Measurements from ENCODE around the gene TEAD2. TPM values are rescaled to one million over a fixed set of nuclear protein-coding genes. Genes with fewer than 3 reads are reported as not detected.
"Not testable (repeated sequence)": the region's sequence is repeated elsewhere in the genome, so short reads cannot be mapped to it uniquely, and the experiment has no call there.

TEAD2 gene
- total RNA-seq, 2 experiments from 2014 or later = not detected

- ATAC-seq (peak; percentile 80), DNase-seq (peak; percentile 80)
- intact Hi-C loops (cut with DNase I, micrococcal nuclease) = loop anchor here (1.0 to 10.0 kb wide), 6 partner anchors 57 to 619 kb away; partner anchors contain the start of genes C19orf73 (in 1 of the 2), KASH5 (in 1 of the 2), PPFIA3 (in 1 of the 2) and PPP1R15A (in 1 of the 2)
- H3K9me3 Mint-ChIP-seq (ENCODE audit: low read depth) = no peaks in the 10 kb centered on the region
- H3K36me3 Mint-ChIP-seq (ENCODE audit: low read depth) = peaks cover 13% of the 10 kb centered on the region
- peaks cover 81% of the 10 kb centered on the region for H3K4me1 Mint-ChIP-seq
- ChIA-PET POLR2A (interaction anchor here (0.7 kb wide), 1 partner anchor 203 kb away, joined by 3 read pairs; no protein-coding TSS in a partner anchor), CTCF (interaction anchor here (0.8 to 1.7 kb wide), 5 partner anchors 9 to 145 kb away, joined by 3 to 6 read pairs (median 3); no protein-coding TSS in a partner anchor)
- H3K27me3 Mint-ChIP-seq = no peaks in the 10 kb centered on the region
- H3K27ac Mint-ChIP-seq = peak overlapping the region; percentile 75
- peak overlapping the region; percentile 33 for H3K4me3 Mint-ChIP-seq
These were observed 30.6 kb downstream of the TEAD2 start for GRCh38 chr19:49331616-49332055.

- ChIA-PET POLR2A (interaction anchor here (0.7 kb wide), 1 partner anchor 203 kb away, joined by 3 read pairs; no protein-coding TSS in a partner anchor), CTCF (interaction anchor here (0.8 to 1.7 kb wide), 5 partner anchors 9 to 145 kb away, joined by 3 to 6 read pairs (median 3); no protein-coding TSS in a partner anchor)
- H3K27me3 Mint-ChIP-seq; H3K36me3 Mint-ChIP-seq (ENCODE audit: low read depth); DNase-seq; H3K9me3 Mint-ChIP-seq (ENCODE audit: low read depth); ATAC-seq: not testable (repeated sequence)
- intact Hi-C loops (cut with DNase I, micrococcal nuclease) = loop anchor here (1.0 to 10.0 kb wide), 6 partner anchors 57 to 619 kb away; partner anchors contain the start of genes C19orf73 (in 1 of the 2), KASH5 (in 1 of the 2), PPFIA3 (in 1 of the 2) and PPP1R15A (in 1 of the 2)
- Mint-ChIP-seq H3K4me1 (peaks cover 77% of the 10 kb centered on the region), H3K4me3 (peak overlapping the region; percentile 33), H3K27ac (peak overlapping the region; percentile 75)
These were observed 31.0 kb downstream of the TEAD2 start for GRCh38 chr19:49331187-49331586.

- H3K4me3 Mint-ChIP-seq = no peak overlapping the region
- POLR2A ChIA-PET = interaction anchor here (0.6 kb wide), 1 partner anchor 480 kb away, joined by 3 read pairs; no protein-coding TSS in a partner anchor
- no peak for ATAC-seq
- intact Hi-C loops (cut with DNase I, micrococcal nuclease) = loop anchor here in 1 of 2 experiments (1.0 kb wide), 1 partner anchor 102 kb away; no protein-coding TSS in a partner anchor
- H3K9me3 Mint-ChIP-seq (ENCODE audit: low read depth) = no peaks in the 10 kb centered on the region
- peaks cover 59% of the 10 kb centered on the region for H3K4me1 Mint-ChIP-seq
- CTCF ChIA-PET = interaction anchor here (0.7 kb wide), 1 partner anchor 103 kb away, joined by 3 read pairs; no protein-coding TSS in a partner anchor
- H3K36me3 Mint-ChIP-seq (ENCODE audit: low read depth) = peaks cover 5% of the 10 kb centered on the region
- H3K27me3 Mint-ChIP-seq = no peaks in the 10 kb centered on the region
- no peak for DNase-seq
- no peak overlapping the region for H3K27ac Mint-ChIP-seq
These were observed 33.5 kb downstream of the TEAD2 start for GRCh38 chr19:49328741-49329140.

DNA sequence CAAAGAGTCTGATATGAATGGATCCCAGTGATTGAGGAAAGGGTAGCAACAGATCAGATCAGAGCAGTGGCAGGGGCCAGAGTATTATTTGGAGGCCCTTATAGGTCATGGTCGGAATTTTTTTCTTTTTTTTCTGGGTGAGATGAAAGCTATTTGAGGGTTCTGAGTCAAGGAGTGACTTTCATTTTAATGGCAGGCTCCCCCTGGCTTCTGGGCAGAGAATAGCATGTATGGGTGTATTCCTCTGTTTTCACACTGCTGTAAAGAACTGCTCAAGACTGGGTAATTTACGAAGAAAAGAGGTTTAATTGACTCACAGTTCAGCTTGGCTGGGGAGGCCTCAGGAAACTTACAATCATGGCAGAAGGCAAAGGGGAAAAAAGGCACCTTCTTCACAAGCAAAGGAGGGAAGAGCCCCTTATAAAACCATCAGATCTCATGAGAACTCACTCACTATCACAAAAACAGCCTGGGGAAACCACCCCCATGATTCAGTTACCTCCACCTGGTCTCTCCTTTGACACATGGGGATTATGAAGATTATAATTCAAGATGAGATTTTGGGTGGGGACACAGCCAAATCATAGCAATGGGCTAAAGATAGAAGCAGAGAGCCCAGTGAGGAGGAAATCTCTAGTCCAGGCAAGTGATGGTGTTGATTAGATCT, 34.2 kb downstream of the TEAD2 start:
- no peaks in the 10 kb centered on the region for H3K9me3 Mint-ChIP-seq (ENCODE audit: low read depth)
- no peaks in the 10 kb centered on the region for H3K27me3 Mint-ChIP-seq
- peaks cover 51% of the 10 kb centered on the region for H3K4me1 Mint-ChIP-seq
- peak overlapping the region; percentile 69 for H3K27ac Mint-ChIP-seq
- no peak overlapping the region for H3K4me3 Mint-ChIP-seq
- peaks cover 5% of the 10 kb centered on the region for H3K36me3 Mint-ChIP-seq (ENCODE audit: low read depth)
- ChIA-PET CTCF (interaction anchor here (0.7 to 1.6 kb wide), 10 partner anchors 9 to 65 kb away, joined by 3 to 5 read pairs (median 4); no protein-coding TSS in a partner anchor), POLR2A (interaction anchor here (0.6 kb wide), 1 partner anchor 9 kb away, joined by 5 read pairs; no protein-coding TSS in a partner anchor)
- DNase-seq (peak; percentile 75), ATAC-seq (peak; percentile 27)
- intact Hi-C loops (cut with DNase I, micrococcal nuclease) = loop anchor here in 1 of 2 experiments (1.0 kb wide), 1 partner anchor 102 kb away; no protein-coding TSS in a partner anchor

GRCh38 chr19:49326165-49326704, 36.0 kb downstream of the TEAD2 start:
- Mint-ChIP-seq H3K36me3 (ENCODE audit: low read depth) (peaks cover 8% of the 10 kb centered on the region), H3K4me3 (no peak overlapping the region), H3K27ac (no peak overlapping the region), H3K9me3 (ENCODE audit: low read depth) (no peaks in the 10 kb centered on the region), H3K4me1 (peaks cover 34% of the 10 kb centered on the region), H3K27me3 (no peaks in the 10 kb centered on the region)
- no peak for ATAC-seq
- CTCF ChIA-PET = interaction anchor here (0.8 kb wide), 1 partner anchor 8 kb away, joined by 3 read pairs; no protein-coding TSS in a partner anchor
- POLR2A ChIA-PET = no interaction called here
- no peak for DNase-seq
- intact Hi-C loops (cut with DNase I, micrococcal nuclease) = no loop called here

DNA sequence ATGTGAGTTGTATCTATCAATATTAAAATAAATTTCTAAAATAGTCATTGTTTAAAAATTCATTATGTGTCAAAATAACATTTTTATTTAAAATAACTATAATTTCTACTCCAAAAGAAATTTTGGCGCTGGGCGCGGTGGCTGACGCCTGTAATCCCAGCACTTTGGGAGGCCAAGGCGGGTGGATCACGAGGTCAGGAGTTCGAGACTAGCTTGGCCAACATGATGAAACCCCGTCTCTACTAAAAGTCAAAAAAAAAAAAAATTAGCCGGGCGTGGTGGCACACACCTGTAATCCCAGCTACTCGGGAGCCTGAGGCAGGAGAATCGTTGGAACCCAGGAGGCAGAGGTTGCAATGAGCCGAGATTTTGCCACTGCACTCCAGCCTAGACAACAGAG, 36.5 kb downstream of the TEAD2 start:
- DNase-seq; H3K27me3 Mint-ChIP-seq; H3K36me3 Mint-ChIP-seq (ENCODE audit: low read depth); H3K27ac Mint-ChIP-seq; POLR2A ChIA-PET; intact Hi-C loops (cut with DNase I, micrococcal nuclease); ATAC-seq; H3K4me3 Mint-ChIP-seq; H3K9me3 Mint-ChIP-seq (ENCODE audit: low read depth): not testable (repeated sequence)
- CTCF ChIA-PET = interaction anchor here (0.8 kb wide), 1 partner anchor 8 kb away, joined by 3 read pairs; no protein-coding TSS in a partner anchor
- H3K4me1 Mint-ChIP-seq = peaks cover 29% of the 10 kb centered on the region

DNA sequence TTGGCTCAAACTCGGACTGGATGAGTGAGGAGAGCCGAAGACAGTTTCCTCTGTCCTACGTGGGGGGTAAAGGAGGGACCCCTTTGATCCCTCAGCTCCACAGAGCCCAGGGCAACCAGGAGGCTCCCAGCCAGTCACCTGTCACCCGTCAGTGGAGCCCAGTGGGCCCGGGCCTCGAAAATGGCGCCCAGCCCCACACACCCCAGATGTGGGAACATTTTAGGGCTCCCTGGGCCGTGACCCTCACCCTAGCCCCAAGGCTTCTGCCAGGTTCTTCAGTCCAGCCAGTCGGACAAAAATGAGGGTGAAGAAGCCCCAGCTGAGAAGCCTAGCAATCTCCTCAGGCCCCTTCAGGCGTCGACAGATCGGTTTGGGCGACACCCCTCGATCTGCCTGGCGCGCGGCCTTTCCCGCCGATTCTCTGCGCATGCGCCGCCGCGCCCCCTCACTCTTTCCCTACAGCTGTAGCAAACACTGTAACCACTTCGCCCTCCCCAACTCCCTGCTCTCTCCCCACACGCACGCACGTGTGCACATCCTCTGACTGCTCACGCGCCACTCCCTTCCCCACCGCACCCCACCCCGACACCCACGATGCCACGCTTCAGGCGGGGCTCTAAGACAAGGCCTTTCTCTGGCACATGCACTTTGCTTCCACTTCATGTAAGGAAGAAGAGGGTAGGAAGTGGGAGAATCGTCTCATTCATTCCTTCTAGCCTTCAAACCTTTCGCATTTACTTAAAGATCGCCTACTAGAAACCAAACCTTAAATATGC, 37.2 kb downstream of the TEAD2 start, which contains the start of gene SLC6A16:
TSS of gene SLC6A16 (minus strand) at position 391 of the 776 bp plus-strand sequence. CDS start 13,844 bp downstream, outside the sequence.
- H3K4me1 Mint-ChIP-seq = peaks cover 23% of the 10 kb centered on the region
- no peak within 1 kb of the TSS for H3K27ac Mint-ChIP-seq
- DNase-seq = no peak
- ATAC-seq = no peak
- ChIA-PET CTCF (interaction anchor here (0.6 kb wide), 1 partner anchor 9 kb away, joined by 3 read pairs; no protein-coding TSS in a partner anchor), POLR2A (no interaction called here)
- no peaks in the 10 kb centered on the region for H3K9me3 Mint-ChIP-seq (ENCODE audit: low read depth)
- H3K27me3 Mint-ChIP-seq = no peaks in the 10 kb centered on the region
- peaks cover 4% of the 10 kb centered on the region for H3K36me3 Mint-ChIP-seq (ENCODE audit: low read depth)
- no peak within 1 kb of the TSS for H3K4me3 Mint-ChIP-seq
- intact Hi-C loops (cut with DNase I, micrococcal nuclease) = no loop called here

DNA sequence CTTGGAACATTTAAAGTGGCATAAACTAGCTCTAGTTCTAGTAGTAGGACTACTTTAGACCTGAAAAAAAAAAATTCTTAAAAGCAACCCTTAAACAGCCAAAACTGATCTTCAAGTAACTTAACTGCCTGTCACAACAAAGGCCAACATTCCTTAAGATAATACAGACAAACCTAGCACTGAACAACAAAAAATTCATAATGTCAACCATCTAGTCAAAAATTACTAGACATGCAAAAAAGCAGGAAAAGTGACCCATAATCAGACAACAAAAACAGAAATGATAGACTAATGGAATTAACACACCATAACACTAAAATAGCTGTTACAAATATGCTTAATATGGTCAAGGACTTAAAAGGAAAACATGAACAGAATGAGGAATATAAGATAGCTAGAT, 43.9 kb downstream of the TEAD2 start:
- Mint-ChIP-seq H3K27ac (no peak overlapping the region), H3K4me1 (peaks cover 5% of the 10 kb centered on the region), H3K36me3 (ENCODE audit: low read depth) (peaks cover 18% of the 10 kb centered on the region), H3K27me3 (no peaks in the 10 kb centered on the region), H3K9me3 (ENCODE audit: low read depth) (peaks cover 8% of the 10 kb centered on the region), H3K4me3 (no peak overlapping the region)
- CTCF ChIA-PET = interaction anchor here (0.6 to 2.1 kb wide), 5 partner anchors 7 to 96 kb away, joined by 3 to 10 read pairs (median 4); no protein-coding TSS in a partner anchor
- no peak for DNase-seq
- intact Hi-C loops (cut with DNase I, micrococcal nuclease) = no loop called here
- POLR2A ChIA-PET = interaction anchor here (0.7 kb wide), 1 partner anchor 10 kb away, joined by 5 read pairs; no protein-coding TSS in a partner anchor
- ATAC-seq = no peak

DNA sequence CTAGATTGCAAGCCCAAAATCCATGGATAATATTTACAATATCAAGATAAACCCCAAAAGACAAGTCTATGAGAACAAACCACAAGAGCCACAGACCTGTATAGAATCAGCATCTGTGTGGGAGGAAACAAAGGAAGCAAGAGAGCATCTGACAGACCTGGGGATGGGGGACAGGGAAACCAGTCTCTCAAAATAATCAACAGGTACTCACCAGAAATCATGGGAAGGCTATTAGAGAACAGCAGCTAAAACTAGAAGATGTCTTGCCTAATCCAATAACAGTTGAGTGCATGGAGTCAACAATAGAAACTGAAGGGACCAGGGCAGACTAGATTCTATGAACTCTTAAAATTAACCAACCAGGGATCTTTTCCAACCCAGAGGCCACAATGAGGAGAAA, 45.9 kb downstream of the TEAD2 start:
- Mint-ChIP-seq H3K9me3 (ENCODE audit: low read depth) (peaks cover 8% of the 10 kb centered on the region), H3K4me3 (no peak overlapping the region), H3K27ac (no peak overlapping the region), H3K27me3 (no peaks in the 10 kb centered on the region), H3K4me1 (peaks cover 5% of the 10 kb centered on the region), H3K36me3 (ENCODE audit: low read depth) (peaks cover 15% of the 10 kb centered on the region)
- CTCF ChIA-PET = interaction anchor here (1.0 kb wide), 1 partner anchor 14 kb away, joined by 3 read pairs; no protein-coding TSS in a partner anchor
- DNase-seq (no peak), ATAC-seq (no peak)
- POLR2A ChIA-PET = interaction anchor here (0.7 kb wide), 1 partner anchor 95 kb away, joined by 5 read pairs; no protein-coding TSS in a partner anchor
- intact Hi-C loops (cut with DNase I, micrococcal nuclease) = no loop called here

- Mint-ChIP-seq H3K4me1 (peaks cover 5% of the 10 kb centered on the region), H3K36me3 (ENCODE audit: low read depth) (peaks cover 21% of the 10 kb centered on the region), H3K4me3 (no peak overlapping the region), H3K27me3 (no peaks in the 10 kb centered on the region), H3K27ac (no peak overlapping the region), H3K9me3 (ENCODE audit: low read depth) (peaks cover 8% of the 10 kb centered on the region)
- CTCF ChIA-PET = interaction anchor here (0.6 to 1.8 kb wide), 4 partner anchors 14 to 484 kb away, joined by 3 to 9 read pairs (median 3); no protein-coding TSS in a partner anchor
- DNase-seq (no peak), ATAC-seq (no peak)
- intact Hi-C loops (cut with DNase I, micrococcal nuclease) = no loop called here
- POLR2A ChIA-PET = interaction anchor here (0.8 kb wide), 1 partner anchor 20 kb away, joined by 3 read pairs; the partner anchor contains the start of gene CD37
These were observed 47.1 kb downstream of the TEAD2 start for GRCh38 chr19:49315111-49315510.

Measured in activated CD4-positive, alpha-beta T cell treated with anti-CD3 and anti-CD28 coated beads for 36 hours (primary cell).